GM12872 (cell line): Measurements from ENCODE around the gene CEP135.

Experiments used
- TF ChIP-seq, protein P1 (sequence below): IDR thresholded peaks from 3 replicates; pipeline ENCODE4 v1.5.1; 2011; ENCODE audit warnings: low read depth, mild to moderate bottlenecking, low read length, moderate library complexity; ENCODE audit not compliant: insufficient read depth

CEP135 gene

DNA sequence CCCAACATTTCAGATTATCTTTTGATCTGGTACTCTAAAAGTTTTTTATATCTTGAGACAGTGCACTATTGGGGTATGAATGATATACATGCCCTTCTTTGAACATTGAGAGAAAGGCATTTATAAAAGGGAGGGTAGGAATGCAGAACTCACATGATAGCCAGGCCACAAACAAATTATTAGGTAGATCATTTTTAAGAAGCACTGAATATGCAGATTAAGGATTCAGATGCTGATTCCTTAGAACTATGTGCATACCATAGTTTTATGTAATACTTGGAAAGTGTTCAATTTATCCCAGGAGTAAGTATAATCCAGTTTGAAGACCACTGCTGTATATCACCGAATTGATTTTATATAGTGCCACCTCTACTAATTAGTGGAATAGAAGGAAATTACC lies 18.6 kb downstream of the CEP135 start:
- TF ChIP-seq, protein P1, sequence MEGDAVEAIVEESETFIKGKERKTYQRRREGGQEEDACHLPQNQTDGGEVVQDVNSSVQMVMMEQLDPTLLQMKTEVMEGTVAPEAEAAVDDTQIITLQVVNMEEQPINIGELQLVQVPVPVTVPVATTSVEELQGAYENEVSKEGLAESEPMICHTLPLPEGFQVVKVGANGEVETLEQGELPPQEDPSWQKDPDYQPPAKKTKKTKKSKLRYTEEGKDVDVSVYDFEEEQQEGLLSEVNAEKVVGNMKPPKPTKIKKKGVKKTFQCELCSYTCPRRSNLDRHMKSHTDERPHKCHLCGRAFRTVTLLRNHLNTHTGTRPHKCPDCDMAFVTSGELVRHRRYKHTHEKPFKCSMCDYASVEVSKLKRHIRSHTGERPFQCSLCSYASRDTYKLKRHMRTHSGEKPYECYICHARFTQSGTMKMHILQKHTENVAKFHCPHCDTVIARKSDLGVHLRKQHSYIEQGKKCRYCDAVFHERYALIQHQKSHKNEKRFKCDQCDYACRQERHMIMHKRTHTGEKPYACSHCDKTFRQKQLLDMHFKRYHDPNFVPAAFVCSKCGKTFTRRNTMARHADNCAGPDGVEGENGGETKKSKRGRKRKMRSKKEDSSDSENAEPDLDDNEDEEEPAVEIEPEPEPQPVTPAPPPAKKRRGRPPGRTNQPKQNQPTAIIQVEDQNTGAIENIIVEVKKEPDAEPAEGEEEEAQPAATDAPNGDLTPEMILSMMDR: no peak

- TF ChIP-seq, protein P1: no peak
These were observed 24.9 kb downstream of the CEP135 start for GRCh38 chr4:55973650-55974049.

- TF ChIP-seq, protein P1: no peak
These were observed 29.1 kb downstream of the CEP135 start for GRCh38 chr4:55977811-55978210.

DNA sequence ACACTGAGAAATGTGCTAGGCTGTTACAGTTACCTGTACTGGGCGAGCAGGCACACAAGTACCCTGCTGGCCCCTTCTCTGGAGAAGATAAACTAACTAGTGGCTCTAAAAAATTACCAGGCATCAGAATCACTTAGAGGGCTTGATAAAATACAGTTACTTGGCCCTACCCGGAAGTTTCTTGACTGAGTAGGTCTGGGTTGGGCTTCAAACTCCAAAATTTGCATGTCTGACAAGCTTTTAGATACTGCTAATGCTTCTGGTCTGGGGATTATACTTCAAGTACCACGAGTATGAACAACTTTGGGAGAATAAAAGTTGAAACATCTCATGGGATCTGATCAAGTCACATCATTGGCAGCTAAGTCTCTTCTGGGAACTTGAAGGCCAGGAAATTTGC lies 30.8 kb downstream of the CEP135 start:
- TF ChIP-seq, protein P1: no peak

GRCh38 chr4:55980725-55981124 lies 32.0 kb downstream of the CEP135 start:
- TF ChIP-seq, protein P1: no peak

- TF ChIP-seq, protein P1: no peak
These were observed 34.2 kb downstream of the CEP135 start for GRCh38 chr4:55982976-55983375.

DNA sequence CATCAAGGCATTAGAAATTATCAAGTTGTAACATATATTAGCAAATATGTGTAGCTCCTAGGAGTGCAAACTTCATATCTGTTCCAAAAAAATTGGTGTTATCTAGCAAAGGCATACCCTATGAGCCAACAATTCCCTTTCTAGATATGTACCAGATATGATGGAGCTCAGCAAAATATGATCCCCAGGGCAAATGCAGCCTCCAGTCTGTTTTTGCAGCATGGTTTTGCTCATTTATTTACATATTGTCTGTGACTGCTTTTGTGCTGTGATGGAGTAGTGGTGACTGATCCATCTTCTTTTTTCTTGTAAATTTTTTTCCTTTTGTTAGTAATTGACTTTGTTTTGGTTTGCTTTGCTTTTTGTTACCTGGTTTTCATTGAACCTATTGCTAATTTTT lies 41.0 kb downstream of the CEP135 start:
- TF ChIP-seq, protein P1: no peak
